Body of pancreas (tissue), 4 donors: ENCODE data around the gene MYO1B.

Experiments
- CTCF ChIP-seq, 7 experiments: fragments of 450-650 bp in 4 of 7; fragments of 200-600 bp in 3 of 7; sonication (generic) in 3 of 7; IDR thresholded peaks; one replicate each; pipeline ENCODE4 v1.5.1; 2016 to 2019; ENCODE audit warnings: antibody characterized with exemption in 7 of 7
- POLR2A ChIP-seq, 3 donors: fragments of 450-650 bp; IDR thresholded peaks; one replicate each; pipeline ENCODE4 v1.6.1; 2016; ENCODE audit warnings: antibody characterized with exemption in 3 of 3, mild to moderate bottlenecking in 2 of 3

- TF ChIP-seq POLR2A (IDR thresholded peaks at IDR 0.05) (no peak), CTCF (IDR thresholded peaks at IDR 0.05) (no peak)
Measured at GRCh38 chr2:191411472-191411871, 166.3 kb downstream of the MYO1B start.
